ENCODE results near the gene RBM15. TPM values are rescaled to one million over a fixed set of nuclear protein-coding genes. Genes with fewer than 3 reads are reported as not detected.
A peak's percentile ranks its signal among the peaks of the same experiment; 100 is the strongest.

The RBM15 gene
- total RNA-seq, 1 donor from 2014 or later, result 33.4 TPM

DNA sequence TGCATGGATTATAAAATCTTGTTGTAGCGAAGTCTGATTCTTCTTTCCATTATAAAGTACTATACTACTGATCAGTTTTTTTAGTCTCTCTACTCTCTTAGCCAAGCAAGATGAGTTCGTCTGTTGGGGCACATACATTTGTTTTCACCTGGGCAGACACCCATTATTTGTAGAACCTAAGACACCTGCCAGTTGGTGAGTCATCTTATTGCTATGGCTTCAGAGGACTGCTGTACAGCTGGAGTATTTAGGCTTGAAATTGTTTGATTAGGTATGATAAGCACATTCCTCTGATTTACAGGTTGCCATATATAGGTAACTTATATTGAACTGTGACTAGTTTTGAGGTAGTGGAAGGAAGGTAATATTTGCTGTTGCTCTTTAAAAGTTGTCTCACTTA, 17.2 kb downstream of the RBM15 start:
- TF ChIP-seq CTCF (IDR thresholded peaks at IDR 0.05; ENCODE audit: insufficient read depth, low read length, severe bottlenecking), result no peak
- DNase-seq (ENCODE audit: low read depth), result peak; percentile 64
- H3K27me3 ChIP-seq (ENCODE audit: control insufficient read depth, insufficient read depth, low read length), result no peaks in the 10 kb centered on the region
- H3K4me3 ChIP-seq (ENCODE audit: low read depth, low read length), result no peak overlapping the region
- H3K36me3 ChIP-seq (ENCODE audit: control insufficient read depth, insufficient read depth, low read length), result no peaks in the 10 kb centered on the region
- FAIRE-seq, result no peak

DNA sequence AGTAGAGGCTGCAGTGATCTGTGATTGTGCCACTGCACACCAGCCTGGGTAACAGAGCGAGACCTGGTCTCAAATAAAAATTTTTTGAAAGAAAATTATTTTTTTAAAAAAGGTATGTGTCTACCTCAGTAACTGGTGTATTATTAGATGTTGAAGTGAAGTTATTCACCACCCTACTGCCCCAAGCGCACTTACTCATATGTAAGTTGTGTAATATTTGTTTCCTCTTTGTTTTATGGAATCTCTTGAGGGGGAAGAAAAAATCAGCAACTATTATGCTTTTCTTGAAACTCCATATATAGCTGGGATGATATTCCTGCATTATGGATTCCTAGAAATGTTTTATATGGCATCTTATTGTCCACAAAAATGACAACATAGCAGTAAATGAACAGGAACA, 21.3 kb downstream of the RBM15 start:
- FAIRE-seq (no peak), DNase-seq (ENCODE audit: low read depth) (peak; percentile 36)
- no peaks in the 10 kb centered on the region for H3K27me3 ChIP-seq (ENCODE audit: control insufficient read depth, insufficient read depth, low read length)
- no peak for TF ChIP-seq CTCF (IDR thresholded peaks at IDR 0.05; ENCODE audit: insufficient read depth, low read length, severe bottlenecking)
- no peak overlapping the region for H3K4me3 ChIP-seq (ENCODE audit: low read depth, low read length)
- no peaks in the 10 kb centered on the region for H3K36me3 ChIP-seq (ENCODE audit: control insufficient read depth, insufficient read depth, low read length)

DNA sequence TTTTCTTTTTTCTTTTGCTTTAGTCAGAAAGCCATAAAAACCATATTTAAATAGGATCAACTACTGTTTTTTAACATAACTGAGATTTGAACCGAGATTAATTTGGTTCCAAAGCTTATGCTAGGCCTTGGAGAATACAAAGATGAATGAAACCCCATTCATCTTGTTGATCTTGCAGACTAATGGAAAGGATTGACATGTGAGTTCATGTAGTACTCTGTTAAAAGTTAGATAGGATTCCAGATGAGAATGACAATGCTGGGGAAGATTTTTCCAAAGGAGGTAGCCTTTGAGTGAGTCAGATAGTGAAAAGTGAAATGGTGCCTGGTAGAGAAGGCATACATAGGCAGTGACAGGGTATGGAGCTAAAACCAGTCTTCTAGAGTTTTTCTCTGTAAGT, 22.7 kb downstream of the RBM15 start:
- Histone ChIP-seq H3K4me3 (ENCODE audit: low read depth, low read length) (no peak overlapping the region), H3K36me3 (ENCODE audit: control insufficient read depth, insufficient read depth, low read length) (no peaks in the 10 kb centered on the region), H3K27me3 (ENCODE audit: control insufficient read depth, insufficient read depth, low read length) (no peaks in the 10 kb centered on the region)
- TF ChIP-seq CTCF (IDR thresholded peaks at IDR 0.05; ENCODE audit: insufficient read depth, low read length, severe bottlenecking), result no peak
- DNase-seq (ENCODE audit: low read depth) (no peak), FAIRE-seq (no peak)

DNA sequence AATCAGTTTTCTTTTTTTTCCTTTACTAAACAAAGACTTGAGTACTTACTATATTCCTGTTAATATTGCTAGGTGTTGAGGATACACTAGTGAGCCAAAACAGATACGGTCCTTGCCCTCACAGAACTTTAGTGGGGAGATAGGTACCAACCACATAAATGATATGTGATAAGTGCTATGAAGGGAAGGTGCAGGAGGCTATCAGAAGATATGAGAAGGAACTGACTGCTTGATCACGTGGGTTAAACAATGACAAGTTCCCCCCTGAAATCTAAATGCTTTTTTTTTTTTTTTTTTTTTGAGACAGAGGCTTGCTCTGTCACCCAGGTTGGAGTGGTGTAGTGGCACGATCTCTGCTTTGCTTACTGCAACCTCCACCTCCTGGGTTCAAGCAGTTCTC, 25.0 kb downstream of the RBM15 start:
- TF ChIP-seq CTCF (IDR thresholded peaks at IDR 0.05; ENCODE audit: insufficient read depth, low read length, severe bottlenecking), result no peak

DNA sequence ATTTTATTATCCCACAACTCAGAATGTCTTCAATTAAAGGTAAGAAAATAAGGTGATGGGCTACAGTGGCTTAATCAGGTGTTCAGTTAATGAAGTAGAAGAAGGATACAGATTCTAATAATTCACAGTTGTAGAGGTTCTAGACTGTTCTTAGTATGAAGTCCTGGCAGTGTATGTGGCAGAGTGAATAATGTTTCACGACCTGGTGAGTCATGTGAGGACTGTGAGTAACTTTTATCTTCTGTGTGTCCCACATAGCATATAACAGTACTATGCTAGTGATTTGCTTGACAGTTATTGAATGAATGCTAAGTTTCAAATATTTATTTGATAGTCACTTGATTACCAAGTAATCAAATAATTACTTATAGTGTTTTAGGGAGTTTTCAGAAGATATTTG, 31.6 kb downstream of the RBM15 start:
- TF ChIP-seq CTCF (IDR thresholded peaks at IDR 0.05; ENCODE audit: insufficient read depth, low read length, severe bottlenecking), result no peak
- FAIRE-seq (no peak), DNase-seq (ENCODE audit: low read depth) (peak; percentile 80)
- Histone ChIP-seq H3K4me3 (ENCODE audit: low read depth, low read length) (no peak overlapping the region), H3K36me3 (ENCODE audit: control insufficient read depth, insufficient read depth, low read length) (peaks cover 5% of the 10 kb centered on the region), H3K27me3 (ENCODE audit: control insufficient read depth, insufficient read depth, low read length) (no peaks in the 10 kb centered on the region)

More for the DNA sequence above, 25.0 kb downstream of the RBM15 start:
- H3K27me3 ChIP-seq (ENCODE audit: control insufficient read depth, insufficient read depth, low read length), result no peaks in the 10 kb centered on the region
- H3K4me3 ChIP-seq (ENCODE audit: low read depth, low read length), result no peak overlapping the region
- DNase-seq (ENCODE audit: low read depth) (no peak), FAIRE-seq (no peak)
- peaks cover 1% of the 10 kb centered on the region for H3K36me3 ChIP-seq (ENCODE audit: control insufficient read depth, insufficient read depth, low read length)

- peaks cover 8% of the 10 kb centered on the region for H3K36me3 ChIP-seq (ENCODE audit: control insufficient read depth, insufficient read depth, low read length)
- FAIRE-seq (no peak), DNase-seq (ENCODE audit: low read depth) (no peak)
These were observed 36.3 kb downstream of the RBM15 start for GRCh38 chr1:110375490-110375889.

More at GRCh38 chr1:110375490-110375889, 36.3 kb downstream of the RBM15 start:
- no peak for TF ChIP-seq CTCF (IDR thresholded peaks at IDR 0.05; ENCODE audit: insufficient read depth, low read length, severe bottlenecking)
- H3K4me3 ChIP-seq (ENCODE audit: low read depth, low read length), result no peak overlapping the region
- no peaks in the 10 kb centered on the region for H3K27me3 ChIP-seq (ENCODE audit: control insufficient read depth, insufficient read depth, low read length)

All from bronchial epithelial cell (primary cell).